Neural crest cell (in vitro differentiated cells): ENCODE measurements around the gene ACACA. TPM values are rescaled to one million over a fixed set of nuclear protein-coding genes. Genes with fewer than 3 reads are reported as not detected.

Experiments
- DNase-seq: peaks from one replicate; pipeline ENCODE4 v3.0.0; 2021; ENCODE audit warnings: low read depth, mixed read lengths, low spot score
- H3K27ac Mint-ChIP-seq: one replicate; pipeline ENCODE4 v1.8.0; 2021; ENCODE audit warnings: mild to moderate bottlenecking, mixed read lengths; ENCODE audit not compliant: unreplicated experiment
- H3K27me3 Mint-ChIP-seq: 2 replicates; pipeline ENCODE4 v1.8.0; 2021; ENCODE audit warnings: low read depth, mild to moderate bottlenecking, mixed read lengths
- H3K36me3 Mint-ChIP-seq: 2 replicates; pipeline ENCODE4 v1.8.0; 2021; ENCODE audit warnings: low read depth, mild to moderate bottlenecking, mixed read lengths
- H3K4me1 Mint-ChIP-seq: 2 replicates; pipeline ENCODE4 v1.8.0; 2021; ENCODE audit warnings: mixed read lengths
- H3K4me3 Mint-ChIP-seq: one replicate; pipeline ENCODE4 v1.8.0; 2021; ENCODE audit warnings: mild to moderate bottlenecking, mixed read lengths
- H3K9me3 Mint-ChIP-seq: 2 replicates; pipeline ENCODE4 v1.8.0; 2021; ENCODE audit warnings: mixed read lengths
- total RNA-seq: library from RNA; stranded (reverse); gene quantifications from 2 replicates; pipeline ENCODE4 v1.2.1, GENCODE V29; 2021
- TF ChIP-seq, protein P1 (sequence below): fragments of 200-600 bp; sonication (generic); conservative IDR thresholded peaks from 2 replicates; pipeline ENCODE4 v1.5.0; 2021; ENCODE audit warnings: antibody characterized with exemption, mild to moderate bottlenecking

Gene ACACA
- total RNA-seq, 1 donor from 2014 or later: 211 TPM

DNA sequence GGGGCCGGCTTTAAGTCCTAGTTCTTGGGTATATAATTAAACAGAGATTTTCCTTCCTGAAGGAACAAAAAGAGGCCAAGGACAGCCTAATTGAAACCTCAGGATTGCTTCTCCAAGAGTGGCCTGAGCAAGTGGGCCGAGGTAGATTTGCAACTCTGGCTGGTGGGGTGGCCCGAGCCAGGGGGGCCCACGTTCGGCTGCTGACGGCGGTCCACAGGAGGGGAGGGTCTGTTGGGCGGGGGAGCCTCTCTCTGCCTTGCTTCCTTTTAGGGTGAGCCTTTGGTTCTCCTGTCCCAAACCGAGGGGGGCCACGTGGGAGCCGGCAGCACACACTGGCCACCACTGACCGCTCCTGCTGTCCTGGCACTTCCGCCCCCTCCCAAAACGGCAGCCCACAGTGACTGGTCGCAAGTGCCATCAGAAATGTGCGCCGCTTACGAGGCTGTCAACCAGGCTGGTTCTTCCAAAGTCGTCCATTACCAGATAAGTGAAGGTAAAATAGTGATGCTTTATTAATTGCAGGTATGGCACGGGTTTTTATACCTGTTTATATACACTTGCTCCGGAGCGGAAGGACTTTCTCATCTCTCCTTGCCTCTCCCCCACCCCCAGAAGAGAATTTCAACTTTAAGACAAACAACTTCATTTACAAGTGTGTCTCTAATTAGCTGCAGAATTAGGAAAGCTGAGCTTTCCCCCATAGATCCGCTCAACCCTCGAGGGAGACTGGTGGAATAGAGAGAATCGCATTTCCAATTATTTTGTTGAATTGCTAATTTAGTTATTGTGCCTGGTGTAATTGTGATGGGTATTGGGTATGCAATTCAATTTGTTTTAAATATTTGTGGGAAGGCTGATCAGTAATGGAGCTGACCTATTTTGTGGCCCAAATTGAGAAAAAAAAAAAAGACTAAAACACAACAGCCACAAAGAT lies 340.0 kb downstream of the ACACA start:
- H3K27ac Mint-ChIP-seq: no peak overlapping the region
- H3K9me3 Mint-ChIP-seq: no peaks in the 10 kb centered on the region
- DNase-seq: no peak
- H3K36me3 Mint-ChIP-seq: no peaks in the 10 kb centered on the region
- TF ChIP-seq, protein P1, sequence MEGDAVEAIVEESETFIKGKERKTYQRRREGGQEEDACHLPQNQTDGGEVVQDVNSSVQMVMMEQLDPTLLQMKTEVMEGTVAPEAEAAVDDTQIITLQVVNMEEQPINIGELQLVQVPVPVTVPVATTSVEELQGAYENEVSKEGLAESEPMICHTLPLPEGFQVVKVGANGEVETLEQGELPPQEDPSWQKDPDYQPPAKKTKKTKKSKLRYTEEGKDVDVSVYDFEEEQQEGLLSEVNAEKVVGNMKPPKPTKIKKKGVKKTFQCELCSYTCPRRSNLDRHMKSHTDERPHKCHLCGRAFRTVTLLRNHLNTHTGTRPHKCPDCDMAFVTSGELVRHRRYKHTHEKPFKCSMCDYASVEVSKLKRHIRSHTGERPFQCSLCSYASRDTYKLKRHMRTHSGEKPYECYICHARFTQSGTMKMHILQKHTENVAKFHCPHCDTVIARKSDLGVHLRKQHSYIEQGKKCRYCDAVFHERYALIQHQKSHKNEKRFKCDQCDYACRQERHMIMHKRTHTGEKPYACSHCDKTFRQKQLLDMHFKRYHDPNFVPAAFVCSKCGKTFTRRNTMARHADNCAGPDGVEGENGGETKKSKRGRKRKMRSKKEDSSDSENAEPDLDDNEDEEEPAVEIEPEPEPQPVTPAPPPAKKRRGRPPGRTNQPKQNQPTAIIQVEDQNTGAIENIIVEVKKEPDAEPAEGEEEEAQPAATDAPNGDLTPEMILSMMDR: no peak
- H3K4me3 Mint-ChIP-seq: no peak overlapping the region
- peaks cover 14% of the 10 kb centered on the region for H3K27me3 Mint-ChIP-seq
- peaks cover 10% of the 10 kb centered on the region for H3K4me1 Mint-ChIP-seq

DNA sequence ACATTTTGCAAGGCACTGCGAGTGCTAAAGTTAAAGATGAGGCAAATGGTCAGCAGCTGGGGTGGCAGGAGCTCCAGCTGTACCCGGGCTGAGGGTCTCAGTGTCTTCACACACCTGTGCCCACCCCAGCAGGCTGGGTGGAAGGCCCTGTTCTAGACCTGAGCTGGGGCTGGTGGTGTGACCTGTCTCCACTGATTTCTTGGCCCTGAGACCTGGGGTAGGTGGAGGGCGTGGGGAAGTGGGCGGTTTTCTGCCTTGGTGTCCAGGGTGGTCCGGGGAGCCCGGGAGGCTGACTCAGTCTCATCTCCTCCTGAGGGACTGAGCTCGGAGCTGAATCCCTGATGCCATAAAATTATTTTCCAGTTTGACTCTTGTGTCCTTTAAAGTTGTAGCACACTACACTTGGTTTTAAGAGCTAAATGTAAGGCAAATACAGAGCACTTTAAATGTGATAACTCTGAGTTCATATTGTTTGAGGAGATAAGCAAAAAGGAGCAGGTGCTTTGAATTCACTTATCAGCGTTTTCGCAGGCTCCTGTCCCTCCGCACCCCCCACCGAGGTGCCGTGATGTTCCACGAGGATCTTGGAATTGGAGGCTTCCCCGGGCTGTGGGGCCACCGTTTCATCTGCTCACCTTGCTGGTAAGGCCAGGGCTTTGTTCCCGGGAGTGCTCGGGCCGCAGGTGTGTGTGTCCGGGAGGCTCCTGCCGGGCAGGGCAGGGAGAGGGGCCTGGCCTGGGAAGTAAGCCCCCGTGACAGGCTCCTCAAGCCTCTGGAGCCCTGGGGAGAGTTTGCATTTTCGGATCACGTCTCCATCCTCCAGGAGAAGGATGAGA lies 340.9 kb downstream of the ACACA start:
- Mint-ChIP-seq H3K9me3 (no peaks in the 10 kb centered on the region), H3K4me1 (peaks cover 10% of the 10 kb centered on the region), H3K27me3 (peaks cover 14% of the 10 kb centered on the region), H3K4me3 (no peak overlapping the region), H3K36me3 (no peaks in the 10 kb centered on the region), H3K27ac (no peak overlapping the region)
- TF ChIP-seq, protein P1: no peak
- DNase-seq: no peak

DNA sequence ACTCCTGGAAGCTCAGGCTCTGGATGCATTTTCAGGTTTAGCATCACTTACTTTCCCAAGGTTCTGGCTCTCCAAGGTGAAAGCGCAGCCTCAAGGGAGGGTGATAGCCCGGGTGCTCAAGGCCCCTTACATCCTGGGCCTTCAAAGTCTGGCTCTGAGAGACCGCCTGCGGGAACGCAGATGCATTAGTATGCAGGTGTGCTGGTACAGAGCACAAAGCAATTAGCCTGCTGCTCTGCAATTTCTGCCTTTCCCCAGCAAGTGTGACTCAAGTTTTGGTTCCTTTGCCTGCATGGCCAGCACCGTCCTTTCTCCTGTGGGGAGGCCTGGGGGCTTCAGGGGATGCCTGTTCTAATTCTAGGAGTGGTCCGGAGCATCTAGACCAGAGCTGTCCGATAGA lies 341.7 kb downstream of the ACACA start:
- DNase-seq: no peak
- Mint-ChIP-seq H3K9me3 (no peaks in the 10 kb centered on the region), H3K36me3 (no peaks in the 10 kb centered on the region), H3K27ac (no peak overlapping the region), H3K4me1 (peaks cover 10% of the 10 kb centered on the region), H3K4me3 (no peak overlapping the region), H3K27me3 (peaks cover 14% of the 10 kb centered on the region)
- TF ChIP-seq, protein P1: no peak

DNA sequence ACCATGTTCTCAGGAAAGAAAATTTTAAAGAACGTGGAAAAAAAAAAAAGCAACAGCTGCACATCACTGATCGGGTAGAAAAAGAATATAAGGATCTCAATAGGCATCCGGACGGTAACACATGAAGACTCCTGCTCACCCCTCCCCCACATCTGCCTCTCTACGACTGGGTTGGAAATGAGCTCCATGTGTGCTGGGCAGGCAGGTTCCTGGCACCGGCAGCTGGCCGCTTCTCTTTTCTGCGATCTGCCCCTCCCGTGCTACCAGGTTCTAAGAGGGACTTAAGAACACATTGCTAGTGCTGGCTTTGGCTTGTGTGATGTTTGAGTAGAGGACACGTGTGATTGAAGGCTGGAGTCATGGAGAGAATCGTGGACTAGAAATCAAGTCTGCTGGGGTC lies 342.4 kb downstream of the ACACA start:
- TF ChIP-seq, protein P1: no peak
- Mint-ChIP-seq H3K4me1 (peaks cover 10% of the 10 kb centered on the region), H3K36me3 (no peaks in the 10 kb centered on the region), H3K27ac (no peak overlapping the region), H3K4me3 (no peak overlapping the region), H3K27me3 (peaks cover 14% of the 10 kb centered on the region), H3K9me3 (no peaks in the 10 kb centered on the region)
- DNase-seq: no peak

DNA sequence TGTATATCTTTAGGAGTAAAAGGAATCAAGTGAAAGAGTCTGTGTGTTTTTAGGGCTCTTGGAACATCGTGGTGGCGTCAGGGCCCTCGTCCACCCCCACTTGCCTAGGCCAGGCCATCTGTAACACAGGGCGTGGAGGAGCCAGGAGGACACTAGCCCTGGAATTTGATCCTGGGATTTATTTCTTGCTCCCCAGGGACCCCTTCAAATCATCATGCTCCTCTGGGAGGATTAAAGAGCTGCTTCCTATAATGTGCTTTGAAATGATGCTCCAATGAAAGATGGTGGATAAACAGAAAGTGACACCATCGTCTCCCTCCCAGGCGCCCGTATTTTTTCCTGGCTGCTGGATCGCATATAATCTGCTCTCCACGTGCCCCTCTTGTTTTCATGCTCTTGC lies 344.6 kb downstream of the ACACA start:
- Mint-ChIP-seq H3K4me1 (peaks cover 5% of the 10 kb centered on the region), H3K27ac (no peak overlapping the region), H3K36me3 (peaks cover 3% of the 10 kb centered on the region), H3K4me3 (no peak overlapping the region), H3K27me3 (peaks cover 4% of the 10 kb centered on the region), H3K9me3 (no peaks in the 10 kb centered on the region)
- TF ChIP-seq, protein P1: no peak
- DNase-seq: no peak
